ENCODE results near the gene SACS.
A peak's percentile ranks its signal among the peaks of the same experiment; 100 is the strongest.

Gene SACS

DNA sequence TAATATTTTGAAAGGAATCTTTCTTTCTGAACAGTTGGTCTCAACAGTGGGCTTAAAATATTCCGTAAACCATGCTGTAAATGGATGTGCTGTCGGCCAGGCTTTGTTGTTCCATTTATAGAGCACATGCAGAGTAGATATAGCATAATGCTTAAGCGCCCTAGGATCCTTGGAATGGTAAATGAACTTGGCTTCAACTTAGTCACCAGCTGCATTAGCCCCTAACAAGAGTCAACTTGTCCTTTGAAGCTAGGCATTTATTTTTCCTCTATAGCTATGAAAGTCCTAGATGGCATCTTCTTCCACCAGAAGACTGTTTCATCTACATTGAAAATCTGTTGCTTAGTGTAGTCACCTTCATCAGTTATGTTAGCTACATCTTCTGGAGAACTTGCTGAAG lies 47.6 kb downstream of the SACS start:
- Histone ChIP-seq H3K4me1 (peaks cover 13% of the 10 kb centered on the region), H3K27me3 (ENCODE audit: low read depth) (no peaks in the 10 kb centered on the region), H3K9me3 (no peaks in the 10 kb centered on the region), H3K36me3 (replicated peaks) (no peaks in the 10 kb centered on the region), H3K4me3 (no peak overlapping the region)
- DNase-seq (ENCODE audit: low spot score in 2 of 2), result no peak
- in situ Hi-C loops (cut with MboI; ENCODE audit: low sequenced_read_pairs), result no loop called here

DNA sequence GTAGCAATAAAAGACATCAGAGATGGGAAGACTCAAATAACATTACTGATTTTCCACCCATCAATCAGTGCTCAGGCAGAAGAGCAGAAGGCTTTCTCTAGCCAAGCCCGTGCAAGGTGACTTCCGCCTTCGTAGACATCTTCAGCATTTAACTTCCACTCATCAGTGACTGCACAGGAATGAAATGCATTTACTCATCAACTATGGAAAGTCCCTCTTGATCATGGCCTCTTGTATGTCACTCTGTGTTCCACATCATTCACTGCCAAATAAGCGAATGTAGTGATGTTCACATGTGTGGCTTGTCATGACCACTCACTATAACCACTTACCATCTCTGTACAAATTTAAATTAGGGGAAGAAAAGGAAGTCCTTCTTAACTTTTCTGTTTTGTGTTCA lies 49.4 kb downstream of the SACS start:
- Histone ChIP-seq H3K36me3 (replicated peaks) (no peaks in the 10 kb centered on the region), H3K9me3 (no peaks in the 10 kb centered on the region), H3K27me3 (ENCODE audit: low read depth) (no peaks in the 10 kb centered on the region), H3K4me1 (peaks cover 28% of the 10 kb centered on the region), H3K4me3 (no peak overlapping the region)
- in situ Hi-C loops (cut with MboI; ENCODE audit: low sequenced_read_pairs), result no loop called here
- DNase-seq (ENCODE audit: low spot score in 2 of 2), result no peak

DNA sequence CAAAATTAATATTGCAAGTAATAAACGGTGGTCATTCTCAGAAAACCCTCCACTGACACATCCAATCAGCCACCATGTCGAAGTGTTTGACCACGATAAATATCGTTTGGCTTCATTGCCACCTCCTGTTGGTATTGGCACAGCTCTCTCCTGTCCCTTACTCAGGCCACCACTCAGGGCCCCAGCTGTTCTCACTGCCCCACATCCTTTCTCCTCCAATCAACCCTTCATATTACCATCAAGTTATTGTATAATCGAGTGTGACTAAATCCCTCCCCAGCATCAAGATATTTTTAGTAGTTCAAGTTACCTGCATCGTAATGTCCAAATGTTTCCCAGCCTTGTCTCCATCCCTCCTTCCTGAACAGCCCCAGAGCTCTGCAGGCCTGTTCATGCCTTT lies 50.4 kb downstream of the SACS start:
- Histone ChIP-seq H3K27me3 (ENCODE audit: low read depth) (no peaks in the 10 kb centered on the region), H3K9me3 (no peaks in the 10 kb centered on the region), H3K36me3 (replicated peaks) (no peaks in the 10 kb centered on the region), H3K4me1 (peaks cover 34% of the 10 kb centered on the region), H3K4me3 (no peak overlapping the region)
- in situ Hi-C loops (cut with MboI; ENCODE audit: low sequenced_read_pairs), result no loop called here
- DNase-seq (ENCODE audit: low spot score in 2 of 2), result no peak

DNA sequence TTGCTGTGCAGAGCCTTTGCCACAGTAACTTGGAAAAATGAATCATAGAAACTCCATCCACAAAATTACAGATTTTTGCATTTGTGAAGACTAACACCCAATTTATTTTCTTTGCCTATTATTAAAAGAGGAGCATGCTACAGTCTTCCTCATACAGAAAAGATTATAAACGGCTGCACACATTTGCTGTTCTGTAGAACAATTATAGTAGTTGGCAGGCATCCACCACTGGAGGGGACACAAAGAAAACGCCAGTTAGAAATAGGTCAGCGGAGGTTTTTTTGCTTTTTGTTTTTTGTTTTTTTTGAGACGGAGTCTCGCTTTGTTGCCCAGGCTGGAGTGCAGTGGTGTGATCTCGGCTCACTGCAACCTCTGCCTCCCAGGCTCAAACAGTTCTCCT lies 51.6 kb downstream of the SACS start:
- in situ Hi-C loops (cut with MboI; ENCODE audit: low sequenced_read_pairs), result no loop called here
- Histone ChIP-seq H3K36me3 (replicated peaks) (no peaks in the 10 kb centered on the region), H3K9me3 (no peaks in the 10 kb centered on the region), H3K27me3 (ENCODE audit: low read depth) (no peaks in the 10 kb centered on the region), H3K4me1 (peaks cover 42% of the 10 kb centered on the region), H3K4me3 (no peak overlapping the region)
- DNase-seq (ENCODE audit: low spot score in 2 of 2), result peak; percentile 57 to 67

DNA sequence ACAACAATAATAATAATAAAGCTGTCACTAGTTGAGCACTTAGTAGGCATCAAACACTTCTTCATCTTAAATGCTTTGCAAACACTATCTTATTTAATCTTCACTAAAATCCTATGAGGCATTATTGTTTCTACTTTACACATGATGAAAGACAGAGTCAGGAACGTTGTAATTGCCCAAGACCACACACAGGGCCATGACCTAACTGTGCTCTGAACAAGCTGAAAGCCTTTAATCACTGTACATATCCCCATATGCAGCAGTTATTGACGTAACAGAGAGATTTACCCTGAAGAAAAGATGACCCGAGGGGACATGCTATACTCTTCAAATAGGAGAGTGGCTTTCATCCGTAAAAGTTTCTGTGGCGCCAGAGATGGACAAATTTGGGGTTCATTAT lies 53.0 kb downstream of the SACS start:
- no peak overlapping the region for H3K4me3 ChIP-seq
- peak; percentile 23 to 35 for DNase-seq (ENCODE audit: low spot score in 2 of 2)
- H3K36me3 ChIP-seq (replicated peaks), result no peaks in the 10 kb centered on the region
- H3K4me1 ChIP-seq, result peaks cover 50% of the 10 kb centered on the region
- H3K27me3 ChIP-seq (ENCODE audit: low read depth), result no peaks in the 10 kb centered on the region
- in situ Hi-C loops (cut with MboI; ENCODE audit: low sequenced_read_pairs), result no loop called here
- no peaks in the 10 kb centered on the region for H3K9me3 ChIP-seq

DNA sequence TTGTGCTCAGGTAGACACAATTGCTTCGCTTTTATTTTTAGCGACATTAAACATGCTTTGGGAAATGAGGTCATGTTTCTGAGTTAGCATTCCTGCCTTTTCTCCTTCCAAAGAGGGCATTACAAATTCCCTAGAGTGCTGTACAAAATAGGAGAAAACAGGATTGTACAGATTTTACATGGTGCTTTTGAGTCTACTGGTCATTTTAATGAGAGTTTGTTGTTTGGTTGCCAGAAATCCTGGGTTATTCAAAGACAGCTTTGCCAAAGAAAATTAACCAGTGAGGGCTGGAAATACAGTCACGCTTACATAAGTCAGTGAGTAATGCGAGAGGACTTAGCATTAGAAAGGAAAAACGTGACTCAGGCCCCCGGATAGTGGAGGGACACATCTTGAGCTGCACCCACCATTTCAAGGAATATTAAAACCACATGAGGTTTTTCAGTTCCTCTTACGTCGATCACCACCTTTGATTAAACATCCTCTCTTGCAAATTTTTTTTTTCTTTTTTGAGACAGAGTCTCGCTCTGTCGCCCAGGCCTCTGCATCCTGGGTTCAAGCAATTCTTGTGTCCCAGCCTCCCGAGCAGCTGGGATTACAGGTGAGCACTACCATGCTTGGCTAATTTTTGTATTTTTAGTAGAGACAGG lies 55.4 kb downstream of the SACS start:
- DNase-seq (ENCODE audit: low spot score in 2 of 2), result peak; percentile 75 to 82
- H3K9me3 ChIP-seq, result no peaks in the 10 kb centered on the region
- H3K36me3 ChIP-seq (replicated peaks), result peaks cover 3% of the 10 kb centered on the region
- in situ Hi-C loops (cut with MboI; ENCODE audit: low sequenced_read_pairs), result no loop called here
- H3K4me1 ChIP-seq, result peaks cover 51% of the 10 kb centered on the region
- no peaks in the 10 kb centered on the region for H3K27me3 ChIP-seq (ENCODE audit: low read depth)
- H3K4me3 ChIP-seq, result no peak overlapping the region

DNA sequence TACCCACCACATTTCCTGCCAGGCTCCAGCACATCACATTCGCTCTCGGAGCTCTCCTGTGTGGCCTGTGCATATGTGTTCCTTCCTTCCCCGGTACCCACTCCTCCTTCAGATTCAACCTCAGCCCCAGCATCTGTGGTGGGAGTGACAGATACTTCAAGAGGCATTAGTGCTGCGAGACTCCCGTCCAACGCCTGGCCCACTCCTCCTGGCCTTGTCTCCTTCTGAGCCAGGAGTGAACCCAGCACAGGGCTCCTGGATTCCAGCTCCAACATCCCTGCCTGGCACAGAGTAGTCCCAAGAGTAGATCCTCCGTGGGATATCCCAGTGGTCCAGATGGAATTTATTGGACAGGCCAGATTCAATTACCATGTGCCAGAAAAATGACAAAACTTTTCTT lies 55.9 kb downstream of the SACS start:
- Histone ChIP-seq H3K4me3 (no peak overlapping the region), H3K27me3 (ENCODE audit: low read depth) (no peaks in the 10 kb centered on the region), H3K4me1 (peaks cover 54% of the 10 kb centered on the region), H3K36me3 (replicated peaks) (peaks cover 8% of the 10 kb centered on the region), H3K9me3 (no peaks in the 10 kb centered on the region)
- in situ Hi-C loops (cut with MboI; ENCODE audit: low sequenced_read_pairs), result no loop called here
- peak in 1 of 2 experiments; percentile 52 for DNase-seq (ENCODE audit: low spot score in 2 of 2)

DNA sequence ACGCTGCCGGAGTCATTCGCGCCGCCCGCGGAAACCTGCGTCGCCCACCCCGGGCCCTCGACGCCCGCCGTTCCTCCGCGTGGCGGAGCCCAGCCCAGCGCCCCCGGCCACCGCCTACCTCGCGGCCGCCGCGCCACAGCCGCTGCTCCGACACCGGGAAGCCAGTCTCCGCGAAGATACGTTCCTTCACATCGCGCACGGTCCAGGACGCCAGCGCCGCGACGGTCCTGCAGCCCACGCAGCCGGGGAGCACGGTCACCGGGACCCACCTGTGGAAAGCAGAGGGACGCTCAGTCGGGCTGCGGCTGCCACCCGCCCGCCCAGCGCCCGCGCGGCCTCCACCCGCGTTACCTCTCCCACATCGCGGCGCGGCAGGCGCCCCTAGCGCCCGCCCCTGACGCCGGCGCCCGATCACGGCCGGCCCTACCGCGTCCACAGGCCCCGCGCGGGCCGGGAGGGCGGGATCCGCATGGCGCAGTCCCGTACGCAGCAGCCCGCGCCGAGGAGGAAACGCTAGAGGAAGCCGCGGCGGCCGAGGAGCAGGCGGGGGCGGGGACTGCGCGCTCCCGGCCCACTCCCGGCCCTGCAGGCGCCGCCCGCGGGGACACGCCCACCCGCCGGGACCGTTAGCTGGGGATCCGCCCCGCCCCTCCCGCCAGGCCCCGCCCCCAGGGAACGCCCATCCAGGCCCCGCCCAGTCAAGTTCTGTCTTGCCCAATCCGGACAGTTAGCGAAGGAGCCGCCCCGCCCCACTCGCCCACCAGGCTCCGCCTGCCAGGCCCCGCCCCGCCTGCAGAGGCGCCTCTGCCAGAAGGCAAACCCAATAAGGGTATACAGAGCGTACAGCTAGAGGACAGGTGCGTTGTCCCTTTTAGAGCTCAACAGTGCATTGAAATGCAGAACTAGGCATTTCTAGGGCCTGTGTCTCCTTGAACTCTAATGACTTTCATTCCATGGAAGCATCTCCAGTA lies 58.2 kb downstream of the SACS start:
- peaks cover 34% of the 10 kb centered on the region for H3K4me1 ChIP-seq
- H3K27me3 ChIP-seq (ENCODE audit: low read depth), result no peaks in the 10 kb centered on the region
- peak; percentile 81 to 97 for DNase-seq (ENCODE audit: low spot score in 2 of 2)
- H3K4me3 ChIP-seq, result peak overlapping the region; percentile 54
- H3K36me3 ChIP-seq (replicated peaks), result peaks cover 28% of the 10 kb centered on the region
- H3K9me3 ChIP-seq, result no peaks in the 10 kb centered on the region
- in situ Hi-C loops (cut with MboI; ENCODE audit: low sequenced_read_pairs), result no loop called here

DNA sequence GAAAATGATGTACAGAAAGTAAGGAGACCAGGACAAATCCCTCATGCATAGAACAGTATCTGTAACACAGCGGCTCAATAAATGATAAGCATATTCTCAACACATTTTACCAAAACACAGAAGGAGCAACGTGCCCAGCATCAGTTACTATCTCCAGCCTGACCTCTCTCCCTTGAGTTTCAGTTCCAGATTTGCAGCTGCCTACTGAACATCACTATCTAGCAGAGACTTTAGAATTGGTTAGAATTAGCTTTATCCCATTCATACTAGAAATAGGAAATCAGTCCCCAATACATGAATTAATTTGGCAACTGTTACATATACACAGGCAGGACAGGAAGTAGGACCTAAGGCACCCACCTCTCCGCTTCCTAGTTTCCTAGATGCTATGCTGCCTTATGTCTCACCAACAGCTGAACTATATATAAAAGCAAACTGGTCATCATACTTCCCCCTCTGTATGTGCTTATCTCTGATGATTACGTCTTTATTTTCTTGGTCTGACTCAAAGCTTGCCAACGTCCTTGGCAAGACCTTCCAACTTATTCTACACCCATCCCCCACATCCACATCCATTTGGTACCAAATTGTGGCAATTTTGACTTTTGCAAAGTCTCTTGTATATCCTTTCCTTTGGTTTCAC lies 61.1 kb downstream of the SACS start:
- in situ Hi-C loops (cut with MboI; ENCODE audit: low sequenced_read_pairs), result loop anchor here (25.0 kb wide), 1 partner anchor 515 kb away; the partner anchor contains the start of genes C1QTNF9B and MIPEP
- Histone ChIP-seq H3K9me3 (no peaks in the 10 kb centered on the region), H3K4me3 (no peak overlapping the region), H3K27me3 (ENCODE audit: low read depth) (no peaks in the 10 kb centered on the region), H3K4me1 (peaks cover 15% of the 10 kb centered on the region), H3K36me3 (replicated peaks) (peaks cover 55% of the 10 kb centered on the region)
- DNase-seq (ENCODE audit: low spot score in 2 of 2), result no peak

DNA sequence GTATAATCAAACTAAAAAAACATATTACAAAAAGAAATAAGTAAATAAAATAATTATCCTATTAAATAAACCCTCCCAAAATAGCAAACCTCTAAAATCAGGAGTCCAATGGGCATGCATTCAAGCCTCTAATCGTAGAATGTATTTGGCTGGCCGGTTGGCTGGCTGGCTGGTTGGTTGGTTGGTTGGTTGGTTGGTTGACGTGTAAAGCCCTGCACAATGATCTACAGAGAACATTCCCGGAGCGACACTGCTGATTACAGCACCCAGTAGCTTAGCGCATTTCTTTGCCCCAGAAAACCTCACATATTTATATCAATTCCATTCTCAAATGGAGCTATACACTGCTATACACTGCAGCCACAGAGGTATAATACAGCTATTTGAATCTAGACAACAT lies 65.6 kb downstream of the SACS start:
- no peak for DNase-seq (ENCODE audit: low spot score in 2 of 2)
- H3K36me3 ChIP-seq (replicated peaks), result peaks cover 90% of the 10 kb centered on the region
- in situ Hi-C loops (cut with MboI; ENCODE audit: low sequenced_read_pairs), result loop anchor here (25.0 kb wide), 1 partner anchor 519 kb away; the partner anchor contains the start of genes C1QTNF9B and MIPEP

DNA sequence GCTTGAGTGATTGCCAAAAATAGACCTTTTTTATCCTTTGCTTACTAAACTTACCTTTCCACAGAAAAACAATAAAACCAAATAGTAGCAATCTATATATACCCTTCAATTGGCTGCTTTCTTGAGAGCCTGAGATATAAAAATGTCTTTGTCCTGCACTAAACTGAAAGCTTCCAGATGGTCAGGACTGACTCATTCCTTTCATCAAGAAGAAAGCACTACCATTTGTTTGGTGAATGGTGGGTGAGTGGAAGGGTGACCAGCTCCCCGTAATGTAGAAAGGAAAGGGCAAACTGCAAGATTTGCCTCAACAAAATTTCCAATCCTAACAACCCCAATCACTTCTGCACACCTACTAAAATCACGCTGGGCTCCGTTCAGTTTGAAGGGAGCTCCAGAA lies 67.8 kb downstream of the SACS start:
- in situ Hi-C loops (cut with MboI; ENCODE audit: low sequenced_read_pairs), result loop anchor here (25.0 kb wide), 1 partner anchor 522 kb away; the partner anchor contains the start of genes C1QTNF9B and MIPEP
- no peak overlapping the region for H3K4me3 ChIP-seq
- no peaks in the 10 kb centered on the region for H3K27me3 ChIP-seq (ENCODE audit: low read depth)
- no peak for DNase-seq (ENCODE audit: low spot score in 2 of 2)
- H3K36me3 ChIP-seq (replicated peaks), result peaks cover 89% of the 10 kb centered on the region
- H3K9me3 ChIP-seq, result no peaks in the 10 kb centered on the region
- no peaks in the 10 kb centered on the region for H3K4me1 ChIP-seq

More for the DNA sequence above, 65.6 kb downstream of the SACS start:
- H3K9me3 ChIP-seq, result no peaks in the 10 kb centered on the region
- no peak overlapping the region for H3K4me3 ChIP-seq
- no peaks in the 10 kb centered on the region for H3K27me3 ChIP-seq (ENCODE audit: low read depth)
- H3K4me1 ChIP-seq, result peaks cover under 1% of the 10 kb centered on the region; the same call in 1 of the 2 replicates

DNA sequence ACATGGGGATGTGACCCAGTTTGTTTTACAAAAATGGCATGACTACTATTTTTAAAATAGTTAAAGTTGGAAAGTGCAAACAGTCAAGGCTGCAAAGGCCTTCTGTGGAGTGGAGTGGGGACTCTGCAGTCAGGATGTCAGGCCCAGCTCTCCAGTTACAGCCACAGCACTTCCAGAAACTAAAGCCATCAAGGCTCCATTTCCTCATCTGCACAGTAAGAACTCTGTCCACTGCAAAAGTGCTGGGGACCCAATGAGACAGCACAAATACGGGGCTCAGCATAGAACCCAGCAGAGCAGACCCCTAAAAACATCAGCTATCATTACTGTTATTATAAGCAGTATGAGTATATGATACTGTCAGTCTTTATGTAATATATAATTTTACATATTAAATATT lies 73.6 kb downstream of the SACS start:
- no peak for DNase-seq (ENCODE audit: low spot score in 2 of 2)
- Histone ChIP-seq H3K4me3 (no peak overlapping the region), H3K27me3 (ENCODE audit: low read depth) (no peaks in the 10 kb centered on the region), H3K4me1 (no peaks in the 10 kb centered on the region), H3K9me3 (no peaks in the 10 kb centered on the region), H3K36me3 (replicated peaks) (peaks cover 83% of the 10 kb centered on the region)
- in situ Hi-C loops (cut with MboI; ENCODE audit: low sequenced_read_pairs), result loop anchor here (25.0 kb wide), 1 partner anchor 527 kb away; the partner anchor contains the start of genes C1QTNF9B and MIPEP

DNA sequence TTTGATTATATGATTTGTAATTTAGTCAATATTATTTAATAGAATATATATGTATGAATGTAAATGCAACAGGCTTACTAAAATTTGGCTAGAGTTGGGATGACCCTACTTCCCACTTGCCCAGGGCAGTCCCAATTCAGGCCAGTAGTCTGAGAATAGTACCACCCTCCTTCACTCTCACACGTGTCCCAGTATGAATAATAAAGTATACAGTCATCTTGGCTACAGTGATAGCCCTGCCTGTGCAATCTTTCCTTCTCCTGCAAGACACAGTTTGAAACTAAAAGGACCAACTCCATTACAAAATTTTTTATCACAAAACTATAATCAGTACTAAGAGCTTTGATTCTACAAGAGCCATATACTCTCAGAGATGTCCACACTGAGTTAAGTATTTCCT lies 76.2 kb downstream of the SACS start:
- Histone ChIP-seq H3K4me1 (no peaks in the 10 kb centered on the region), H3K4me3 (no peak overlapping the region), H3K36me3 (replicated peaks) (peaks cover 83% of the 10 kb centered on the region), H3K27me3 (ENCODE audit: low read depth) (no peaks in the 10 kb centered on the region), H3K9me3 (no peaks in the 10 kb centered on the region)
- in situ Hi-C loops (cut with MboI; ENCODE audit: low sequenced_read_pairs), result loop anchor here (25.0 kb wide), 1 partner anchor 530 kb away; the partner anchor contains the start of genes C1QTNF9B and MIPEP
- no peak for DNase-seq (ENCODE audit: low spot score in 2 of 2)
